Skeletal muscle cell (primary cell): Measurements from ENCODE around the gene TRIM71.
"Not testable (repeated sequence)": the region's sequence is repeated elsewhere in the genome, so short reads cannot be mapped to it uniquely, and the experiment has no call there.

Experiments
- DNase-seq: peaks from one replicate; pipeline ENCODE4 v3.0.0-alpha.2; 2010; ENCODE audit warnings: low read depth
- H3K4me3 ChIP-seq: 2 replicates; pipeline ENCODE4 v1.5.1; 2011; ENCODE audit warnings: low read depth, mild to moderate bottlenecking, control low read depth, low read length, moderate library complexity

Gene TRIM71

DNA sequence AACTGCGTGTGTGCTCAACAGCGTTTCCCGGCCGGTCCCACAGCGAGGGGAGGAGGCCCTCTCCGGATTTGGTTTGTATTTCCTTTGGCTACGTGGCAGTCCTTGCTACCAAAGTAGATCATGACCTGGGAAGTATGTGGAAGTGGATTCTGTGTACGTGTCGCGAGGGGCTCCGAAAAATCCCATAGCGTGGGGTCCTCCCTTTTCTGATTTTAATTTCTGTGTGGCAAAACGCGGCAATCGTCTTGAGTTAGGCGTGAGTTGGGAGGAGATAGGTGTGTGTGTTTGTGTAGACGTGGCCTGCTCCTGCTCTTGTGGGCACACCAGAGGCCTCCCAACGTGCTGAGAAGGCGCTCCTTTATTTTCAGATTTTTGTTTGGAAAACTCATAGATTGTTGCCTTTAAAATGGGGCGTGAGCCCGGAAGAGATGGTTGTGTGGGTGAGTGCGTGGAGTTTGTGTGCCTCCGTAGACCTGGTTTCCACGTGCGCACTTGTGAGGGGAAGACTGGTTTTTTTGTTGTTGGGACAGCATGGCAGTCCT, 1.2 kb downstream of the TRIM71 start:
- DNase-seq = no peak
- H3K4me3 ChIP-seq = no peak overlapping the region

DNA sequence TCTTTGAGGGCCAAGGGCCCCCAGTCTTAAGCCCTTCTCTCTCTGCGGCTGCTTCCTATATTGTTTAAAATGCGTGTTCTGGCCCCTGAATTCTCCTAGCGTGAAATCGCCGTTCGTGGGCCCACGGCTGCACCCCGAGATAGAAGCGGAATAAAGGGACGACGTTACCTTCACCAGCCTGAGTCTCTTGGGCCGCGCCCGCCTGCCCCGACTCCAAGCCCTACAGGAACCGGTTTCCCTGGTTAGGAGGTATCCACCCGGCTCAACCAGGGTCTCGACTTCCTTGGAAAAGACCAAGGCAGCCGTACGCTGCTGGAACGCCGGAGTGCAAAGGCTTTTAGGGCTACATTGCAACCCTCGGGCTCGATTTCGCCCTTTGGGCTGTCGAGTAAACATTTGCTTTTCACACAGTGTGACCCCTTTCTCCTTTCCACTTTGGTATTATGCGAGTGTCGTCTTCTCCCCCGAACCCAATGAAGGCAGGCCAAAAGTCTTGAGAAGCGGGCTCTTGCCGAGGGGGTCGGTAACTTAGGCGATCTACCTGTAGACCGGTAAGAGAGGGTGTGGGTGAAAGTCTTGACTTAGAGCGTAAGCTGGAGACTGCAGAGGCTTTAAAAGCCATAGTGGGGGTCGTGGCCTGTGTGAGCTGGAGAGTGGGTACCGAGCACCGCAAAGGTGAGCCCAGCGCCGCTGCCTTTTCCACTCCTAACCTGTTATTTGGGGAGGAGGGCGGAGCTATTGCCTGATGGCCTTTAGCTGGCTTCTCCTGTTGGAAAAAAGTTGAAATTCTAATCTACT, 2.0 kb downstream of the TRIM71 start:
- no peak for DNase-seq
- no peak overlapping the region for H3K4me3 ChIP-seq

DNA sequence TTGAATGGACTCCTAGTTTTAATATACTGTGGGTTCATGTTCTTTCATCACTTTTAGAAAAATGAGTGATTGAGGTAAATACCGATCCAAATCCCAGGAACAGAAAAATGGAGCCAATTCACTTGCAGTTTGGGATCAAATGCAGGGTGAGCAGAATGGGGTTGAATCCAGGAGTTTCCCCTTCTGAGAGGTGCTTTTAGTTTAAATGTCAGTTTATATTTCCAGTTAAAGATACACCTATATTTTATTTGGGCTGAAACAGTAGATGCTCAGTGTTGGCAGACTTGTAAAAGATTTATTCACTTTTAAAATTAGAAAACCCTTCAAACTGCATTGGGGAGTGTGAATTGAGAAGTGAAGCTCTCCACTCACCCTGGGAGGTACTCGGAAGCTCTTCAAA, 2.6 kb downstream of the TRIM71 start:
- DNase-seq = no peak
- H3K4me3 ChIP-seq = no peak overlapping the region

DNA sequence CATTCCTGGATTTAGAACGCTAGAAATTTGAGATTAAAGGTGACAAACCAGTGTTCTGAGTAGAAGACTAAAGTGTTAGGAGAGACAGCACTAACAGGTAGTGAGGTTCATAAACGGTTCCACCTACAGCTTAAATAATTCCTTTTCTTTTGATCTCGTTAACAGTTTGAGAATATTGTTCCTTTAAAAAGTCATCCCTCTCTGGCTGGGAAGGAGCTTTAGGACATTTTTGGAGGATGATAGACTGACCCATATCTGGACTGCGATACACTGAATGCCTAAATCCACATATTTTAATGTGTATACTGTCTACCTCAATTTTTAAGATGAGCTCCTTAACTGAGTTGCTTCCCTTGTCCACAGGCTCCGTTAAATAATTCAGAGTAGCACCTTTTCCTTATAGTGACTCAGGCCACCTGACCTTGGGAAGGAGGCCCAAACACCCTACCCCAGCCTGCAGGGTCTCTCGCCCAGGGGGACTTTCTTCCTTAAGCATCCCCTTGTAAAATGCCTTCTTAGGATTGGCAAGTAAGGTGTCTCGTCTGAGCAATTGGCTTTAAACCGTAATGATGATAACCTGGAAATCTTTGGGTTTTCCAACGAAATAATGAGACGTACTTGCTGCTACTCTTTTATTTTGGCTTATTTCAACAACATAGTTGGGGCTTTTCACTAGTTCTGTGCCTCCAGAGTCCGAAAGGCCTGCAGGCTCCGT, 3.3 kb downstream of the TRIM71 start:
- H3K4me3 ChIP-seq = no peak overlapping the region
- no peak for DNase-seq

DNA sequence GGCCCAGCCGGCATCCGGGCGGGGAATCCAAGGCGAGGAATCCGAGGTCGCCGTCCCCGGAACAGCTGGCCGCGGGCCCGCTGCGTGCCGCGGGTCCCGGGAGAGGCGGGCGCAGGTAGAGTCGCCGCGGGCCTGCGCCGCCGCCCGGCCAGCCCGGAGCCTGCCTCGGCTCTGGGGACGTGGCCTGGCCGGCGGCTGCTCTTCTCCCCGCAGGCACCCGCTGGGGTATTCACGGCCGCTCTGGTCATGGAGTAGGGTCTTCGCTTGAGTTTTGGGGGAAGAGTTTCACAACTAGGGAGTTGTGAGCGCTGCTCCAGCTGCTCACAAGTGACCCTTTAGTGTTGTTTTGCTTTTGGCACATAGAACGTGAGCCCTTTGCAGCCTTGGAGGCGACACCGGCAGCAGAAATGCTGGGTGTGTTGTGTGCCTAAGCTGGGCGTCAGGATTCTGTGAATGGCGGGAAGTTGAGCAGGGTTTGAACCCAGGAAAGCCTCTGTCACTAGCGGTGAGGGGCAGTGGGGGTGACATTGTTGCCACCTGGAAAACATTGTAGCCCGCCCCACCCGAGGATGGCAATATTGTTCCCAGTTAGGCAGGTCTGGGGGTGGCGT, 4.0 kb downstream of the TRIM71 start:
- no peak overlapping the region for H3K4me3 ChIP-seq
- no peak for DNase-seq

DNA sequence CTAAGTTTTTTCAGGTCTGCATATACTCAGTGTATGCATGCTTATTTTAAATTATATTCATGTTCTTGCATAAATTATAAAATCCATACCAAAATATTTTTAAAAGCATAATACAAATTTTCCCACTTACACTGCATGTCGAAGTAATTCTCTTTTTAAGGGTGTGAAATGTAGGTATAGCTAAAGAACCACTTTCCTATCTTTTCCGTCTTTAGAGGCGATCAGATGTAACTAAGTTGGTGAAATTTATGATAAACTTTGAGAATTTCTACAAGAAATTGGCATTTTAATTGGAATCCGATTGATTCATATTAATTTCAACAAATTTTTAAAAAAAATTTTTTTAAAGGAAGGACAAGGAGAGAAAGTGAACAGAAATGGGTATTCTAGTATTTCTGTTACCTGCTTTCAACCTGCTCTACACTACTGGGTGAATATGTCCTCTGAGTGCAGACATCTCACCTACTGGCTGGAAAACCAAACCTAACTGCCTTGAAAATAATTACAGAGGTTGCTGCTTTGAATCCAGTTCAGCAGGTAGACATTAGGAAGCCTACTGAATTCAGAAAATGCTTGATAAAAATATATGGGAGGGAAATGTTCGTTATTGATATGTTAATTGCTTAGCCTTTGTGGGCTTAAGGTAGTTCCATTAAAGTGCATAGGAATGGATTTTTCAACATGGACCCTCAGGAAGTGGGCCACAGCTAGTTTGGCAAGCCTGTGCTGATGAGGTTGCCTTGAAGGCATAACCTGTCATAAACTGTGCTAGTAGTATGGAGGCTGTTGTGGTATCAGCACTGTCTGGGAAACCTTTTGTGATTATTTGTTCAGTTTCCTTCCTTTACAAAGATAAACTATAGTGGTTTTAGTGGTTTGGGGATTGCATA, 5.1 kb downstream of the TRIM71 start:
- DNase-seq = no peak
- H3K4me3 ChIP-seq = no peak overlapping the region

DNA sequence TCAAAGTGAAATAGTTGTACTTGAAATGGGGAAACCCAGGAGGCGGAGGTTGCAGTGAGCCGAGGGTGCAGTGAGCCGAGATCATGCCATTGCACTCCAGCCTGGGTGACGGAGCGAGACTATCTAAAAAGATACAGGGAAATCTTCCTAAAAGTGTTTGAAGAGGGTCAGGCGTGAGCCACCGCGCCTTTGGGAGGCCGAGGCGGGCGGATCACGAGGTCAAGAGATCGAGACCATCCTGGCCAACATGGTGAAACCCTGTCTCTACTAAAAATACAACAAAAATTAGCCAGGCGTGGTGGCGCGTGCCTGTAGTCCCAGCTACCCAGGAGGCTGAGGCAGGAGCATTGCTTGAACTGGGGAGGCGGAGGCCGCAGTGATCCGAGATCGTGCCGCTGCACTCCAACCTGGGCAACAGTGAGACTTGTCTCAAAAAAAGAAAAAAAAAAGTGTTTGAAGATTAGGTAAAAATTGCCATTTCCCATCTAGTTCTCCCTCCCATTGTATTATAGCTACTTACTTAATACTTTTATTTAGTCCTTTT, 5.9 kb downstream of the TRIM71 start:
- not testable (repeated sequence) for H3K4me3 ChIP-seq, DNase-seq

DNA sequence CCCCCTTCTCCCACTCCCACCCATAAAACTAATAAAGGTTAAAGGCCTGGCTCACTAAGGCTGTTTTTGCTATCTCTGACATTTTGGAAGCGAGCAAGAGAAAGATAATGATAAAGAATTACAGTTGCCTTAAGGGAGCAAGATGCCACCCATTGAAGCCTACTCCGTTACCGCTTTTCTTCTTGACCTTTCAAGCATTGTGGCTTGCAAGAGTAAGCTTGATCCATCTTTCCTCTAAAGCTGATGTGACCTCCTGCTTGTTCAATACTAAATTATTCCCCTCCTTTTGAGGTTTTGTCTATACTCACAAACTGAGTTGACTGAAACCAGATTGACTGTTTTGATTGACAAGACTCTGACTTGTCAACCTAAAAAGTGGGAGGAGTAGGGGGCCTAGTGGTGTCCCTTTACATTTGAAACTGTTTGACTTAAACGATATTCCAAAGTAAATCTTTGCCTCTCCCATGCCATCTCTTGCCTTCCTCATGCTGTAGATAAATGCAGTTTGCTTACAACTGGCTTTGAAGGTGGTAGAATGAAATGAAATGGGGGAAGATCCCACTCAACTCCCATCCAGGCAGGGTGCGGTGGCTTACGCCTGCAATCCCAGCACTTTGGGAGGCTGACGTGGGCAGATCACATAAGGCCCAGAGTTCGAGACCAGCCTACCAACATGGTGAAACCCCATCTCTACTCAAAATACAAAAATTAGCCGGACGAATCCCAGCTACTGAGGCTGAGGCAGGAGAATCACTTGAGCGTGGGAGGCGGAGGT, 8.0 kb downstream of the TRIM71 start:
- no peak overlapping the region for H3K4me3 ChIP-seq
- DNase-seq = no peak

DNA sequence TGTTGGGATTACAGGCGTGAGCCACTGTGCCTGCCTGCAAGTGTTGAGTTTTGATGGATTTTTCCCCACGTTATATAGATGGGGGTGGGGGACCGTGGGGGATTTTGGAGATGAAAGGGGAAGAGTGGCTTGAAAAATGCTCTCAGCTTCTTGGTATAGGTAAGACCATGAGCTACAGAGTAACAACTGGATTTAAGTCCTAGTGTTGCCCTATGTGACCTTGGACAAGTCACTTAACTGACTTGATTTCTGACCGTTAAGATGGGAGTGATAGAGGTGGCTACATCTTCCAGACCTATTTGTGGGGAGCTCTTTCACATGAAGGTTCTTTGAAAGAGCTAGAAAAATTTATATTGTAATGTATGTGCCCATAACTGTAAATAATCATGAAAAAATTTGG, 13.3 kb downstream of the TRIM71 start:
- no peak overlapping the region for H3K4me3 ChIP-seq
- no peak for DNase-seq

DNA sequence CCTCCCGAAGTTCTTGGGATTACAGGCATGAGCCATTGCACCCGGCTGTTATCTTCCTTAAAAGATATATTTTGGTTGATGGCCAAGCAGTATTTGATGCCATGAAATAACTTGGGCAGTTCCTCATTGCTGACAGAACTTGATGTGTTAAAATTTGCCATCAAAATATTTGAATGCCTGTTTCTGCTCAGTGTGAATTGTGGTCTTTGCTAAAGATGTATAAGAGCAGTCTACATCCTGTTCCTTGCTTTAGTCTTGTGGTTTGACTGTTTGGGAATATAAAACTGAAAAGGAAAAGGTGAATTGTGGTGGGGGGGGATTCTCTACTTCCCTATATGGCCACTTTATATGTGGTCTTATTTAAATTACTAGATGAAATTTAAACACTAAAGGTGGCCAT, 14.0 kb downstream of the TRIM71 start:
- no peak overlapping the region for H3K4me3 ChIP-seq
- DNase-seq = no peak

DNA sequence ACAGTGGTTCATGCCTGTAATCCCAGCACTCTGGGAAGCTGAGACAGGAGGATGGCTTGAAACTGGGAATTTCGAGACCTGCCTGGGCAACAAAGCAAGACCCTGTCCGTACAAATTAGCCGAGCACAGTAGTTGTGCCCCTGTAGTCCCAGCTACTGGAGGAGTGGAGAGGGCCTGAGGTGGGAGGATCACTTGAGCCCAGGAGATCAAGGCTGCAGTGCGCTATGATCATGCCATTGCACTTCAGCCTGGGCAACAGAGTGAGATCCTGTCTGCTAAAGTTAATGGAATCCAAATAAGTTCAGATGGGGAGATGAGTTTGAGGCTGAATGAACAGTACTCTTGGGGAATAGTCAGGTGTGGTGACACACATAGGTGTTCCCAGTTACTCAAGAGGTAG, 14.4 kb downstream of the TRIM71 start:
- no peak for DNase-seq
- no peak overlapping the region for H3K4me3 ChIP-seq

DNA sequence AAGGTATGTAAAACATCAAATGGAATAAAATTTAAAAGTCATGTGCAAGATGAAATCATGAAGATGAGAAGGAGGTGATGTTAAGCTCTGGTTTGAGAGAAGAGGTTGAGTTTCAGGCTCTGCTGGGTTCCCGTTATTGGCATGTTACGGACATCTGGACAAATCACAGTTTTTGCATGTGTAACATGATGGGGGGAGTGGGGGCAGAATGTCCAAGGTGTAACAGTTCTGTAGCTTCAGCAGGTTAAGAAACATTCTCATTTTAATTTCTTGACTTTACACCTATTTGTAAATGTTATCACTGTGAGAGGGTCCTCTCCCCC, 17.2 kb downstream of the TRIM71 start:
- no peak for DNase-seq
- no peak overlapping the region for H3K4me3 ChIP-seq

DNA sequence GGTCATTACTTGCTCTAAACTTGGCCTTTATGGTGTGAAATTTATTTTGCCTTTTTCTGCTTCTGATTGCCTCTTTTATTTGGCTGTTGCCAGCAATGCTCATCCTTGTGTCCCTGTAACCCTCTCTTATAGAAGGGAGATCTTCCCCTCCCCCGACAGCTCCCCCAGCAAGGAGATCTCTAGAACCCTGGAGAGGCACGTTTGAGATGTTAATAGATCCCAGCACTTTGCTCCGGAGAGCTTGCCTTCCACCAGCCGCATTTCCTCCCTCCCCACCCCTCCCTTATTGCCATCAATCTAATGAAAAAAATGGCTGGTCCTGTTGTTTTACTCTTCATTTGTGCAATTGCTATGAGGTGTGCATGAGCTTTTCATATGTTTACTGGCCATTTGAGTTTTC, 18.2 kb downstream of the TRIM71 start:
- H3K4me3 ChIP-seq = no peak overlapping the region
- no peak for DNase-seq

DNA sequence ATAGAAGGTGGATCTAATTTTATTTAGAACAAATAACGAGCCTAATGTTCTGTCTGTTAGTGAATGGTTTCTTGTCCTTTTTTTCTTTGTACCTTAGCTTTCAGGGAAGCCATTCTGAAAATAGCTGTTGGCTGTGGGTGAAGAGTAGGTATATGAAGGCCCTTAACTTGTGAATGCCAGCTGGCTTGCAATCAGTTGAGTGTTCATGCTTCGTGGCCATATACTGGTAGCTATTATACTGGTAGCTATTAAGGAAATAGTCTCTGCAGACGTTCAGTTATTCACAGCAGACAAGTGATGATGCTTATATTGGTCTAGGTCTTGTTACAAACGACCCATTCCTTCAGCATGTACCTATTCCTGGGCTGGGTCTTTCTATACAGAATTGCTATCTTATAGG, 18.8 kb downstream of the TRIM71 start:
- no peak overlapping the region for H3K4me3 ChIP-seq
- no peak for DNase-seq

DNA sequence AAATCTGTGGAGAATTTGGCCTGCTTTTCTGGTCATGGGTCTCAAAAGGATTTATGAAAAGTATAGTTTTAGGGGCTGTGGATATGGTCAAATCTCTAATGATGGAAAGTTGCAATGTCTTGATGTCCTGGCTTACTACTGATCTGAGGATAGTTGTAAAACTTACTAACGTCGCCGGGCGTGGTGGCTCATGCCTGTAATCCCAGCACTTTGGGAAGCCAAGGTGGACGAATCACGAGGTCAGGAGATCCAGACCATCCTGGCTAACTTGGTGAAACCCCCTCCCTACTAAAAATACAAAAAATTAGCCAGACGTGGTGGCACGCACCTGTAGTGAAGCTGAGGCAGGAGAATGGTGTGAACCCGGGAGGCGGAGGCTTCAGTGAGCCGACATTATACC, 19.6 kb downstream of the TRIM71 start:
- H3K4me3 ChIP-seq = no peak overlapping the region
- no peak for DNase-seq

DNA sequence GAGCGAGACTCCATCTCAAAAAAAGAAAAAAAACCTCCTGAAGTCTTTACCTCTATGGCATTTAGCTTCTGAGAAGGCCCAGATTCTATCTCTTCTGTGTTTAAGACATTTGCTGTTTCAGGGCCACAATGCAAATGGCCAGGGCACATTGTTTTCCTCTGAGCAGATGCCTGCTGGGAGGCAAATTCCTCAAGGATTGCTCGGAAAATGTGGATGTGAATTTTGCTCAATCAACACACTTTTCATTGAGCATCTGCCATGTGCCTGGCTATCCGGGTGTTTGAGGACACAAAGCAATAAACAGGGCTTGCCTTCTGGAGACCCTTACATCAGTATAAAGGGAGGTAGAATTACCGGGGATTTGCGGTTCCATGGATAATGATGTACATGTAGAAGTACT, 20.0 kb downstream of the TRIM71 start:
- no peak for DNase-seq
- H3K4me3 ChIP-seq = no peak overlapping the region

DNA sequence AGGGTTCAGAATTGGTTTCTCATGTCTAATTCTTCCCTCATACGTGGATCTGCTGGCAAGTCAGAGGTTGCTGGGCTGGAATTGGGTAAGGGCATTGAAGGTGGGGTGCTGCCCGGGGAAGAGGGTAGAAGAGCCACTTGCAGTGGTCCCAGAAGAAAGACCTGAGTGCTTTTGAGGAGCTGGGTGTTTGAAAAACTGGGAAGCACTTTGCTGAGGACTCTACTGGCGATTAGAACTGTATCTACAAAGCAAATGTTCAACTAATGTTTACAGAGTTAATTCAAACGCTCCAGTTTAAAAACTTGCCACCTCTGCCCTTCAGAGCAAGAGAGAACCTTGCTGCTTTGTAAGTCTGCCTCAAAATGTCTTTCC, 21.9 kb downstream of the TRIM71 start:
- no peak overlapping the region for H3K4me3 ChIP-seq
- DNase-seq = no peak

DNA sequence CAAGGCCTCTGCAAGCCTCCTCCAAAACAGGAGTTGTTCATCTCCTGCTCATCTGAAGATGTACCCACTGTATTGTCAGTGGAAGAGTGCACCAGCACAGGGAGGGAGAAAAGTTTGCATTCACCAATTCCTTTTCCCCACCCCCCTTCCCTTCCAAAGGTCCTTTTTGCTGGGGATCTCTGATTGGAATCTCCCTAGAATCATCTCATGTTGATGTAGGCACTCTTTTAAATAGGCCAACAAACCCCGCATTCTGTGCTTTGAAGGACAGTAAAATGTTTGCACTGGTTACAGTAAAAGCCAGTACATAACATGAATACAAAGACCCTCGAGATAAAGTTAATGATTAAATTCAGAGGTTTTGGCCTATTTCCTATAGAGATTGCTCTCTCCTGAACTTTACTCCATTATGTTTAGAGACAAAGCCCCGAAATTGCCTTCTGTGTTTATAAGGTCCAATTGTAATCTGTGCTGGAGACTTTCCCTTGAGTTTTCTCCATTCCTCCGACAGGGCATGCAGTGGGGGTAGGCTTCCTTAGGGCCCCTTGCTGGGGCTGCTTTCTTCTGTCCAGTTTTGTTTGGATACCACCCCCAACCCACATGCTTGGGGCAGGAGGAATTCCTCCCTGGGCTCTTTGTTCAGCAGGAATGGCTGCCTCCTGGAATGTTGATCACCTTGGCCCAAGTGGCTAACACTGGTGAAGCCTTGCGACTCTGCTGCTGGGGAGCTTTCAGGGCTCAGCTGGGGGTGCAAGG, 22.5 kb downstream of the TRIM71 start:
- H3K4me3 ChIP-seq = no peak overlapping the region
- DNase-seq = no peak
